HG02973 (cell line): ENCODE measurements around the gene PINK1.
"Not testable (repeated sequence)": the region's sequence is repeated elsewhere in the genome, so short reads cannot be mapped to it uniquely, and the experiment has no call there.

Experiments
- ATAC-seq: cut with Tn5 transposase; IDR thresholded peaks from one replicate; pipeline ENCODE4 v1.9.1; 2021; ENCODE audit warnings: moderate library complexity; ENCODE audit not compliant: unreplicated experiment

PINK1 gene

GRCh38 chr1:20633190-20634064, at the start of gene PINK1:
PINK1 (plus strand) TSS chr1:20633458; CDS start chr1:20633549, 91 bp downstream.
- ATAC-seq = peak; percentile 57

GRCh38 chr1:20584890-20585289, 48.4 kb upstream of the PINK1 start:
- ATAC-seq = no peak

GRCh38 chr1:20586953-20587660, 46.2 kb upstream of the PINK1 start:
- no peak for ATAC-seq

- ATAC-seq = no peak
These were observed 45.6 kb upstream of the PINK1 start for GRCh38 chr1:20587661-20588053.

GRCh38 chr1:20588634-20589225, 44.5 kb upstream of the PINK1 start, which contains the start of gene CDA:
CDA (plus strand) TSS chr1:20589097; CDS start chr1:20589130, 33 bp downstream.
- no peak for ATAC-seq

GRCh38 chr1:20589331-20590278, 43.7 kb upstream of the PINK1 start:
- no peak for ATAC-seq

- no peak for ATAC-seq
These were observed 42.9 kb upstream of the PINK1 start for GRCh38 chr1:20590306-20590777.

- no peak for ATAC-seq
These were observed 39.5 kb upstream of the PINK1 start for GRCh38 chr1:20593756-20594155.

GRCh38 chr1:20594746-20595145, 38.5 kb upstream of the PINK1 start:
- no peak for ATAC-seq

- no peak for ATAC-seq
These were observed 37.2 kb upstream of the PINK1 start for GRCh38 chr1:20596106-20596505.

- no peak for ATAC-seq
These were observed 35.6 kb upstream of the PINK1 start for GRCh38 chr1:20597650-20598049.

GRCh38 chr1:20600156-20600555, 33.1 kb upstream of the PINK1 start:
- no peak for ATAC-seq

- ATAC-seq = no peak
These were observed 32.0 kb upstream of the PINK1 start for GRCh38 chr1:20601129-20601825.

- ATAC-seq = no peak
These were observed 30.3 kb upstream of the PINK1 start for GRCh38 chr1:20602851-20603450.

- no peak for ATAC-seq
These were observed 29.5 kb upstream of the PINK1 start for GRCh38 chr1:20603504-20604464.

- ATAC-seq = no peak
These were observed 28.6 kb upstream of the PINK1 start for GRCh38 chr1:20604678-20605077.

GRCh38 chr1:20606801-20607570, 26.3 kb upstream of the PINK1 start:
- not testable (repeated sequence) for ATAC-seq
